Activated naive CD4-positive, alpha-beta T cell treated with anti-CD3 and anti-CD28 coated beads, Interleukin-2, amount 10 ng/mL, durations not matched to agents 5 hours and 36 hours (primary cell): ENCODE measurements around the gene PPP3CA. TPM values are rescaled to one million over a fixed set of nuclear protein-coding genes. Genes with fewer than 3 reads are reported as not detected.
A peak's percentile ranks its signal among the peaks of the same experiment; 100 is the strongest.

ENCODE experiments used
- microRNA-seq: library from miRNA; unstranded; fragments of <30 nt; microRNA quantifications from one replicate; pipeline ENCODE4 v1.2.0, GENCODE V29; 2022; ENCODE audit warnings: borderline microRNAs expressed, borderline replicate concordance
- total RNA-seq, 2 experiments: library from RNA; stranded (reverse); gene quantifications; one replicate each; pipeline ENCODE4 v1.2.3, GENCODE V29; 2021

The PPP3CA gene
- 10 to 100 TPM; 33.9 to 35.3 TPM for total RNA-seq

GRCh38 chr4:101347267-101347556 is at the start of gene PPP3CA:
Gene PPP3CA (minus strand): TSS chr4:101347526.

Small RNAs within 50 kb of the gene (microRNA-seq; reads per million reads assigned to microRNA genes)
- gene MIR1255A = 3.3 reads per million, percentile 20 among the genes with 10 or more reads in this experiment
- gene MIR8066 = not detected
